Measurements from ENCODE around the gene DCDC1. TPM values are rescaled to one million over a fixed set of nuclear protein-coding genes. Genes with fewer than 3 reads are reported as not detected.

The DCDC1 gene
- total RNA-seq, 1 experiment from 2014 or later, result 1.5 TPM

- Histone ChIP-seq H3K9ac (ENCODE audit: low read length) (no peak overlapping the region), H3K36me3 (ENCODE audit: control insufficient read depth in 1 of 2, insufficient read depth in 2 of 2, low read length in 2 of 2) (no peaks in the 10 kb centered on the region), H3K79me2 (ENCODE audit: insufficient read depth, low read length) (no peaks in the 10 kb centered on the region), H3K27ac (ENCODE audit: low read depth, low read length) (no peak overlapping the region), H3K4me2 (ENCODE audit: low read length) (no peak overlapping the region), H4K20me1 (ENCODE audit: insufficient read depth) (no peaks in the 10 kb centered on the region), H3K4me1 (ENCODE audit: control insufficient read depth in 1 of 2, insufficient read depth in 2 of 2, low read length in 2 of 2) (no peaks in the 10 kb centered on the region), H3K9me3 (ENCODE audit: control insufficient read depth in 1 of 2, insufficient read depth in 1 of 2, low read depth in 1 of 2, low read length in 2 of 2) (no peaks in the 10 kb centered on the region), H3K4me3 (replicated peaks in 1 of 2; ENCODE audit: low read depth in 1 of 2, low read length in 2 of 2) (no peak overlapping the region), H3K27me3 (ENCODE audit: insufficient read depth, low read length) (no peaks in the 10 kb centered on the region), H3K9me2 (ENCODE audit: insufficient read depth) (no peaks in the 10 kb centered on the region), H2AFZ (ENCODE audit: low read depth, low read length, poor library complexity, severe bottlenecking) (no peak overlapping the region)
- RAD21 ChIA-PET (ENCODE audit: low non-redundant PET in 1 of 2, low total read pairs in 2 of 2, uncharacterized antibody in 2 of 2, unreplicated experiment in 2 of 2), result interaction anchor here in 1 of 2 experiments (1.5 kb wide), 1 partner anchor 125 kb away, joined by 4 read pairs; no protein-coding TSS in a partner anchor
- POLR2A ChIA-PET, result no interaction called here
- DNase-seq (ENCODE audit: low read depth, low spot score), result no peak
- TF ChIP-seq EGR1 (IDR thresholded peaks at IDR 0.05; ENCODE audit: low read depth) (no peak), RAD21 (IDR thresholded peaks at IDR 0.05; ENCODE audit: low read depth) (no peak), YY1 (IDR thresholded peaks at IDR 0.05; ENCODE audit: extremely low read depth, insufficient replicate concordance, low read depth, low read length) (no peak), ZNF274 (IDR thresholded peaks at IDR 0.05; ENCODE audit: low read depth, low read length) (no peak), REST (IDR thresholded peaks at IDR 0.05; ENCODE audit: low read depth) (no peak), CBX3 (IDR thresholded peaks at IDR 0.05; ENCODE audit: low read depth) (no peak), EZH2 (IDR thresholded peaks at IDR 0.05) (no peak), POLR2A (IDR thresholded peaks at IDR 0.05; ENCODE audit: borderline replicate concordance, extremely low read depth, insufficient read depth, insufficient read length) (no peak), SP1 (IDR thresholded peaks at IDR 0.05; ENCODE audit: low read depth) (no peak), TCF7L2 (IDR thresholded peaks at IDR 0.05; ENCODE audit: borderline replicate concordance, extremely low read depth, insufficient read depth, insufficient read length) (no peak), ZFX (IDR thresholded peaks at IDR 0.05) (no peak), JUND (IDR thresholded peaks at IDR 0.05) (no peak)
- TF ChIP-seq, protein P1, sequence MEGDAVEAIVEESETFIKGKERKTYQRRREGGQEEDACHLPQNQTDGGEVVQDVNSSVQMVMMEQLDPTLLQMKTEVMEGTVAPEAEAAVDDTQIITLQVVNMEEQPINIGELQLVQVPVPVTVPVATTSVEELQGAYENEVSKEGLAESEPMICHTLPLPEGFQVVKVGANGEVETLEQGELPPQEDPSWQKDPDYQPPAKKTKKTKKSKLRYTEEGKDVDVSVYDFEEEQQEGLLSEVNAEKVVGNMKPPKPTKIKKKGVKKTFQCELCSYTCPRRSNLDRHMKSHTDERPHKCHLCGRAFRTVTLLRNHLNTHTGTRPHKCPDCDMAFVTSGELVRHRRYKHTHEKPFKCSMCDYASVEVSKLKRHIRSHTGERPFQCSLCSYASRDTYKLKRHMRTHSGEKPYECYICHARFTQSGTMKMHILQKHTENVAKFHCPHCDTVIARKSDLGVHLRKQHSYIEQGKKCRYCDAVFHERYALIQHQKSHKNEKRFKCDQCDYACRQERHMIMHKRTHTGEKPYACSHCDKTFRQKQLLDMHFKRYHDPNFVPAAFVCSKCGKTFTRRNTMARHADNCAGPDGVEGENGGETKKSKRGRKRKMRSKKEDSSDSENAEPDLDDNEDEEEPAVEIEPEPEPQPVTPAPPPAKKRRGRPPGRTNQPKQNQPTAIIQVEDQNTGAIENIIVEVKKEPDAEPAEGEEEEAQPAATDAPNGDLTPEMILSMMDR (IDR thresholded peaks at IDR 0.05 in 2 of 3, conservative IDR thresholded peaks at IDR 0.05 in 1 of 3; ENCODE audit: borderline replicate concordance in 1 of 3, insufficient read depth in 1 of 3, low read depth in 2 of 3, low read length in 2 of 3), result no peak
- no peak for ATAC-seq
- BruUV-seq (replicated peaks), result no TSS peak
- CTCF ChIA-PET, result interaction anchor here (5.3 kb wide), 1 partner anchor 126 kb away, joined by 103 read pairs; no protein-coding TSS in a partner anchor
- intact Hi-C loops (cut with micrococcal nuclease), result no loop called here
These were observed 137.9 kb downstream of the DCDC1 start for GRCh38 chr11:31231601-31232000.

All from HCT116 (cell line).